NT2/D1 (cell line): ENCODE results near the gene DNM3.

Experiments
- YY1 ChIP-seq: IDR thresholded peaks from 2 replicates; pipeline ENCODE4 v1.6.1; 2011; ENCODE audit not compliant: insufficient read length, insufficient read depth
- ZNF274 ChIP-seq: IDR thresholded peaks from 2 replicates; pipeline ENCODE4 v1.6.1; 2011; ENCODE audit warnings: mild to moderate bottlenecking, low read depth, low read length

- TF ChIP-seq YY1 (no peak), ZNF274 (no peak)
These were observed 284.0 kb downstream of the DNM3 start for GRCh38 chr1:172125250-172125649.
